AG04450 (cell line): ENCODE measurements around the gene COL27A1. TPM values are rescaled to one million over a fixed set of nuclear protein-coding genes. Genes with fewer than 3 reads are reported as not detected.

Experiments
- CTCF ChIA-PET: fragments of 300-600, 350-600 bp; formaldehyde crosslinking; extraction: SDS; loops from one replicate; lab custom pipeline; 2022; ENCODE audit warnings: antibody characterized with exemption, inconsistent platforms; lab: Charles Lee
- POLR2A ChIA-PET: fragments of 350-600 bp; formaldehyde crosslinking; extraction: SDS; loops from one replicate; lab custom pipeline; 2021; ENCODE audit warnings: antibody characterized with exemption, inconsistent platforms; lab: Yijun Ruan, JAX
- DNase-seq: peaks from one replicate; pipeline ENCODE4 v3.0.0-alpha.2; 2011; ENCODE audit warnings: low read depth, low spot score
- H3K27ac ChIP-seq: one replicate; pipeline ENCODE4 v1.5.1; 2012; ENCODE audit warnings: low read depth, low read length, control low read depth
- H3K27me3 ChIP-seq: one replicate; pipeline ENCODE4 v1.6.0; 2012; ENCODE audit warnings: low read length; ENCODE audit not compliant: control insufficient read depth, insufficient read depth
- H3K4me3 ChIP-seq: 2 replicates; pipeline ENCODE4 v1.5.1; 2011; ENCODE audit warnings: mild to moderate bottlenecking, low read depth, low read length, control low read depth
- H3K9me3 ChIP-seq: 2 replicates; pipeline ENCODE4 v1.5.1; 2012; ENCODE audit warnings: low read length; ENCODE audit not compliant: control insufficient read depth, insufficient read depth
- polyA plus RNA-seq: library from polyadenylated mRNA; depleted of rRNA; stranded (reverse); fragments of >200 nt; gene quantifications from 2 replicates; pipeline ENCODE4 v1.2.3, GENCODE V29; 2011
- TF ChIP-seq, protein P1 (sequence below): IDR thresholded peaks from 2 replicates; pipeline ENCODE4 v1.5.1; 2011; ENCODE audit warnings: low read depth, low read length, control low read depth, inconsistent platforms

The COL27A1 gene
- polyA plus RNA-seq, 1 experiment: 8.5 TPM

- DNase-seq: no peak
- no peak overlapping the region for H3K4me3 ChIP-seq
- H3K27me3 ChIP-seq: no peaks in the 10 kb centered on the region
- ChIA-PET CTCF (interaction anchor here (1.4 to 16.9 kb wide), 3 partner anchors 131 to 204 kb away, joined by 3 to 348 read pairs (median 16); partner anchors contain the start of gene COL27A1), POLR2A (interaction anchor here (0.6 to 1.1 kb wide), 3 partner anchors 9 to 1604 kb away, joined by 3 to 14 read pairs (median 13); no protein-coding TSS in a partner anchor)
- H3K27ac ChIP-seq: no peak overlapping the region
- TF ChIP-seq, protein P1, sequence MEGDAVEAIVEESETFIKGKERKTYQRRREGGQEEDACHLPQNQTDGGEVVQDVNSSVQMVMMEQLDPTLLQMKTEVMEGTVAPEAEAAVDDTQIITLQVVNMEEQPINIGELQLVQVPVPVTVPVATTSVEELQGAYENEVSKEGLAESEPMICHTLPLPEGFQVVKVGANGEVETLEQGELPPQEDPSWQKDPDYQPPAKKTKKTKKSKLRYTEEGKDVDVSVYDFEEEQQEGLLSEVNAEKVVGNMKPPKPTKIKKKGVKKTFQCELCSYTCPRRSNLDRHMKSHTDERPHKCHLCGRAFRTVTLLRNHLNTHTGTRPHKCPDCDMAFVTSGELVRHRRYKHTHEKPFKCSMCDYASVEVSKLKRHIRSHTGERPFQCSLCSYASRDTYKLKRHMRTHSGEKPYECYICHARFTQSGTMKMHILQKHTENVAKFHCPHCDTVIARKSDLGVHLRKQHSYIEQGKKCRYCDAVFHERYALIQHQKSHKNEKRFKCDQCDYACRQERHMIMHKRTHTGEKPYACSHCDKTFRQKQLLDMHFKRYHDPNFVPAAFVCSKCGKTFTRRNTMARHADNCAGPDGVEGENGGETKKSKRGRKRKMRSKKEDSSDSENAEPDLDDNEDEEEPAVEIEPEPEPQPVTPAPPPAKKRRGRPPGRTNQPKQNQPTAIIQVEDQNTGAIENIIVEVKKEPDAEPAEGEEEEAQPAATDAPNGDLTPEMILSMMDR: no peak
- peaks cover 2% of the 10 kb centered on the region; the same call in 1 of the 2 replicates for H3K9me3 ChIP-seq
Measured at GRCh38 chr9:114286146-114286679, 130.9 kb downstream of the COL27A1 start.

- Histone ChIP-seq H3K27me3 (no peaks in the 10 kb centered on the region), H3K4me3 (no peak overlapping the region), H3K27ac (peak overlapping the region; percentile 81), H3K9me3 (peaks cover 2% of the 10 kb centered on the region; the same call in 1 of the 2 replicates)
- CTCF ChIA-PET: interaction anchor here (1.4 to 16.9 kb wide), 3 partner anchors 132 to 204 kb away, joined by 3 to 348 read pairs (median 16); partner anchors contain the start of gene COL27A1
- no peak for DNase-seq
- POLR2A ChIA-PET: interaction anchor here (0.6 to 0.9 kb wide), 2 partner anchors 134 to 331 kb away, joined by 3 to 13 read pairs; no protein-coding TSS in a partner anchor
- TF ChIP-seq, protein P1: no peak
Measured at GRCh38 chr9:114287001-114287762, 131.8 kb downstream of the COL27A1 start.

DNA sequence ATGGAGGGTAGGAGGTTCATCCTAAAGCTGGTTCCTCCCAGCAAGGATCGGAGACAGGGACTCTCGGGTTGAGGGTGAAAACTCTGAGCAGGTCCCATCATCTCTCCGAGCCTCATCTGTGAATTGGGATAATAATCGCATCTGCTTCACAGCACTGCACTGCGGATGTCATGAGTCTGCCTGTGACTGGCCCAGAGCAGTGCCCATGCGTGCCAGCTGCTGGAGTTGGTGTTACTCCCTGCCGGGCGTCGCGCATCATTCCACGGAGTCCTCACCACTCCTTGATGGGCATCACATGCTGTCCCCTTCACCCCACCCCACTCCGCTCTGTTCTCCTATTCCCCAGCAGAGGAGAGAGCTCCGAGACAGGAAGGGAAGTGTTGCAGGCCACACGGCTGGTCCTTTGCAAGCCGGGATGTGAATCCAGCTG lies 132.4 kb downstream of the COL27A1 start:
- CTCF ChIA-PET: interaction anchor here (1.3 to 16.9 kb wide), 5 partner anchors 133 to 480 kb away, joined by 3 to 348 read pairs (median 16); no protein-coding TSS in a partner anchor
- DNase-seq: no peak
- no peak overlapping the region for H3K4me3 ChIP-seq
- POLR2A ChIA-PET: interaction anchor here (0.7 to 0.9 kb wide), 2 partner anchors 10 to 134 kb away, joined by 3 read pairs; no protein-coding TSS in a partner anchor
- H3K27ac ChIP-seq: peak overlapping the region; percentile 81
- H3K27me3 ChIP-seq: no peaks in the 10 kb centered on the region
- H3K9me3 ChIP-seq: peaks cover 2% of the 10 kb centered on the region; the same call in 1 of the 2 replicates
- TF ChIP-seq, protein P1: no peak

DNA sequence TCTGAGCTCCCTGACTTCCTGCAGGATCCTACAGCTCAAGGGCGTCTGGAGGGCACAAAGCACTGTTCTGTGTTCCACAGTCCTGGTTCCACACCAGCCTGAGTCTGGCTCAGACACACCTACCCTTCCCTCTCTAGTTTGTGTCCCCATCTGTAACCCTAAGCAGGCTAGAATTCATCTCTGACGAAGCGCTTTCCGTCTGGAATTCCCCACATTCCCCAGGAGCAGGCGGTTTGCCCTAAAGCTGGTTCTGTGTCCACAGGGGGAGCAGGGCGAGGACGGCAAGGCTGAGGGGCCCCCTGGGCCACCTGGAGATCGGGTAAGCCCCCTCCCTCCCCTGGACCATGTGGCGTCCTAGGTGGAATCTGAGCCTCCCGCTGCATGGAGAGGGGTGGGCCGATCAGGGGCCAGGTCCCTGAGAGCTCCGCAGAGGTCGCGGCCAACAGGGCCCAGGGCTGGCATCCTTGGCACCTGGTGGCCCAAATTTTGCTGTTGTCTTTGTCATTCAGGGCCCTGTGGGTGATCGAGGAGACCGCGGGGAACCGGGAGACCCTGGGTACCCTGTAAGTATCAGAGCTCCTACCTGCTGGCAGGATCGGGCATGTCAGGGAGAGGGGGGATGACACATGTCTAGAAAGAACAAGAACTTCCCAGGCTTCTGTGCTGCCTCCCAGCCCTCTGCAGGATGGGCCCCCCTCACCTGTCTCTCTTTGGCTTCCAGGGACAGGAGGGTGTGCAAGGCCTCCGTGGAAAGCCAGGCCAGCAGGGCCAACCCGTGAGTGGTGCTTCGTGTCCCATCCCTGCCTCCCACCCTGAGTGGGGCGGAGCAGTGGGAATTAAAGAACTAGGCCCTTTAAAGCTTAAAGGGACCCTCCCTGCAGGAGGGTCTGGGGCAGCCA lies 133.1 kb downstream of the COL27A1 start:
- no peak overlapping the region for H3K4me3 ChIP-seq
- TF ChIP-seq, protein P1: no peak
- peak overlapping the region; percentile 81 for H3K27ac ChIP-seq
- H3K27me3 ChIP-seq: no peaks in the 10 kb centered on the region
- H3K9me3 ChIP-seq: peaks cover 2% of the 10 kb centered on the region; the same call in 1 of the 2 replicates
- ChIA-PET POLR2A (interaction anchor here (0.7 to 0.9 kb wide), 2 partner anchors 11 to 135 kb away, joined by 3 read pairs; no protein-coding TSS in a partner anchor), CTCF (interaction anchor here (0.8 to 16.9 kb wide), 5 partner anchors 134 to 481 kb away, joined by 3 to 348 read pairs (median 4); no protein-coding TSS in a partner anchor)
- no peak for DNase-seq
